ENCODE measurements around the gene PSMB2.

PSMB2 gene

GRCh38 chr1:35553851-35554250 lies 87.5 kb downstream of the PSMB2 start:
- no peak overlapping the region for H2AK5ac ChIP-seq (ENCODE audit: low read length)
- H3K4me1 ChIP-seq (ENCODE audit: control insufficient read depth in 1 of 2, insufficient read depth in 2 of 2, low read length in 2 of 2) = peaks cover 4 to 12% of the 10 kb centered on the region in 2 experiments
- no peak overlapping the region for H2BK12ac ChIP-seq (ENCODE audit: low read length)
- no peak overlapping the region for H3K18ac ChIP-seq (ENCODE audit: low read length)
- no peak overlapping the region for H2AFZ ChIP-seq (ENCODE audit: insufficient read depth, low read length, poor library complexity)
- H3K9me3 ChIP-seq (ENCODE audit: insufficient read depth, low read depth, low read length) = no peaks in the 10 kb centered on the region
- no peak overlapping the region for H3K4ac ChIP-seq (ENCODE audit: low read depth, low read length)
- H3K27ac ChIP-seq (ENCODE audit: low read depth, low read length) = no peak overlapping the region
- H4K8ac ChIP-seq (ENCODE audit: low read depth, low read length) = no peak overlapping the region
- peaks cover 5 to 11% of the 10 kb centered on the region in 2 experiments for H3K36me3 ChIP-seq (ENCODE audit: control insufficient read depth in 1 of 2, insufficient read depth in 2 of 2, low read length in 2 of 2)
- no CpG with 5 or more reads among the region's 2 CpGs for WGBS (ENCODE audit: extremely low coverage, insufficient coverage, insufficient read length)
- no peak overlapping the region for H4K91ac ChIP-seq (ENCODE audit: low read depth, low read length)
- H2BK120ac ChIP-seq (ENCODE audit: insufficient read depth, low read length, poor library complexity) = no peak overlapping the region
- H4K12ac ChIP-seq (ENCODE audit: low read depth, low read length) = no peak overlapping the region
- H3K79me2 ChIP-seq (ENCODE audit: control insufficient read depth, insufficient read depth, low read length, poor library complexity) = peaks cover 8% of the 10 kb centered on the region
- no peak overlapping the region for H3K14ac ChIP-seq (ENCODE audit: low read length)
- no peak overlapping the region for H3K9ac ChIP-seq (ENCODE audit: low read length)
- H3K27me3 ChIP-seq (ENCODE audit: insufficient read depth, low read length) = no peaks in the 10 kb centered on the region
- H3K4me2 ChIP-seq (ENCODE audit: low read length) = no peak overlapping the region
- peaks cover 9% of the 10 kb centered on the region for H3K79me1 ChIP-seq (ENCODE audit: low read length)
- no peak overlapping the region for H2BK5ac ChIP-seq (ENCODE audit: low read depth, low read length, poor library complexity)
- H3K4me3 ChIP-seq (ENCODE audit: low read depth, low read length) = no peak overlapping the region
- no peak overlapping the region for H3K23ac ChIP-seq (ENCODE audit: low read length)
- no peak for DNase-seq
